Measurements from ENCODE around the gene RHO. TPM values are rescaled to one million over a fixed set of nuclear protein-coding genes. Genes with fewer than 3 reads are reported as not detected.

The RHO gene
- total RNA-seq, 1 experiment from 2014 or later, result not detected

DNA sequence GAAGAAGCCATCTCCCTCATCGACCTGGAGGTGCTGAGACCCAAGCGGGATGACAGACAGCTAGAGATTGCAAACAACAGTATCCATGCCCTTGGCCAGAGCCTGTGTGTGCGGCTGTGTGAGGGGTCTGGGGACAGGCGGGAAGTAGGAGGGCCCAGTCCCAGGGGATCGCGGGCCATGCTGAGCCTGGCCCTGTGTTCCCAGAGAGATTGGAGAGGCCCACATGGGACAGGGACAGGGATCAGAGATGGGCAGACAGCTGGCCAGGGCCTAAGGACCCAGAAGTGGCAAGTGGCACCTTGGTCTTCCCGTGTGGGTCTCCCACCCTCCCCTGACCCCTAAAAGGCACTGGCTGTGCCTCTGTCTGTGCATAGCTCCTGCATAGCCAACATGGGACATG, 10.9 kb upstream of the RHO start (continued):
- TF ChIP-seq, protein P1, sequence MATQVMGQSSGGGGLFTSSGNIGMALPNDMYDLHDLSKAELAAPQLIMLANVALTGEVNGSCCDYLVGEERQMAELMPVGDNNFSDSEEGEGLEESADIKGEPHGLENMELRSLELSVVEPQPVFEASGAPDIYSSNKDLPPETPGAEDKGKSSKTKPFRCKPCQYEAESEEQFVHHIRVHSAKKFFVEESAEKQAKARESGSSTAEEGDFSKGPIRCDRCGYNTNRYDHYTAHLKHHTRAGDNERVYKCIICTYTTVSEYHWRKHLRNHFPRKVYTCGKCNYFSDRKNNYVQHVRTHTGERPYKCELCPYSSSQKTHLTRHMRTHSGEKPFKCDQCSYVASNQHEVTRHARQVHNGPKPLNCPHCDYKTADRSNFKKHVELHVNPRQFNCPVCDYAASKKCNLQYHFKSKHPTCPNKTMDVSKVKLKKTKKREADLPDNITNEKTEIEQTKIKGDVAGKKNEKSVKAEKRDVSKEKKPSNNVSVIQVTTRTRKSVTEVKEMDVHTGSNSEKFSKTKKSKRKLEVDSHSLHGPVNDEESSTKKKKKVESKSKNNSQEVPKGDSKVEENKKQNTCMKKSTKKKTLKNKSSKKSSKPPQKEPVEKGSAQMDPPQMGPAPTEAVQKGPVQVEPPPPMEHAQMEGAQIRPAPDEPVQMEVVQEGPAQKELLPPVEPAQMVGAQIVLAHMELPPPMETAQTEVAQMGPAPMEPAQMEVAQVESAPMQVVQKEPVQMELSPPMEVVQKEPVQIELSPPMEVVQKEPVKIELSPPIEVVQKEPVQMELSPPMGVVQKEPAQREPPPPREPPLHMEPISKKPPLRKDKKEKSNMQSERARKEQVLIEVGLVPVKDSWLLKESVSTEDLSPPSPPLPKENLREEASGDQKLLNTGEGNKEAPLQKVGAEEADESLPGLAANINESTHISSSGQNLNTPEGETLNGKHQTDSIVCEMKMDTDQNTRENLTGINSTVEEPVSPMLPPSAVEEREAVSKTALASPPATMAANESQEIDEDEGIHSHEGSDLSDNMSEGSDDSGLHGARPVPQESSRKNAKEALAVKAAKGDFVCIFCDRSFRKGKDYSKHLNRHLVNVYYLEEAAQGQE (IDR thresholded peaks at IDR 0.05; ENCODE audit: low read depth), result no peak
- TF ChIP-seq JUND (IDR thresholded peaks at IDR 0.05) (no peak), SRF (IDR thresholded peaks at IDR 0.05; ENCODE audit: low read depth) (no peak), RAD21 (IDR thresholded peaks at IDR 0.05; ENCODE audit: low read depth) (no peak), CEBPB (IDR thresholded peaks at IDR 0.05; ENCODE audit: low read depth) (no peak)
- TF ChIP-seq, protein P2, sequence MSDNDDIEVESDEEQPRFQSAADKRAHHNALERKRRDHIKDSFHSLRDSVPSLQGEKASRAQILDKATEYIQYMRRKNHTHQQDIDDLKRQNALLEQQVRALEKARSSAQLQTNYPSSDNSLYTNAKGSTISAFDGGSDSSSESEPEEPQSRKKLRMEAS (IDR thresholded peaks at IDR 0.05), result no peak
- TF ChIP-seq, protein P3, sequence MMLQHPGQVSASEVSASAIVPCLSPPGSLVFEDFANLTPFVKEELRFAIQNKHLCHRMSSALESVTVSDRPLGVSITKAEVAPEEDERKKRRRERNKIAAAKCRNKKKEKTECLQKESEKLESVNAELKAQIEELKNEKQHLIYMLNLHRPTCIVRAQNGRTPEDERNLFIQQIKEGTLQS (IDR thresholded peaks at IDR 0.05), result no peak

DNA sequence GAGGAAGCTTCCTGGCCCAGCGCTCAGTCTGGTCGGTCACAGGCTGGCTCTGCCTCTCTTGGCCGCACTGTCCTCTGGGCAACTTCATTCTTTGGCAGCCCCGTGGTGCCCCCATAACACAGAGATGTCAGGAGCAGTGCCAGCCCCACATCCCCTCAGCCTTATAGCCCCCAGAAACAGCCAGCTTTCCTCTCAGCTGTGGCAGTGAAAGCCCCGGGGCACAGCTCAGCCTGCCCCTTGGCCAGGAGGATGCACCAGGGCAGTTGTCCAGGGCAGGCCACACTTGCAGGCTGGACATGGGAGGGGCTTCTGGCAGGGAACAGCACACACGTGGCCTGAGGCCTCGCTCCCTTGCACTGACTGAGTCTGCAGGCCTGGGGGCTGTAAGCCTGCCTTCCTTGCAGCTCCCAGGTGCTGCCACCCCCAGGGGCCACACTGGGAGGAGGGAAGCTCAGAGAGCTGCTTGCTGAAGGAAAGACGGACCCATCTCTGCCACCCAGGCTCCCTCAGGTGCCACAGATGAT, 10.3 kb upstream of the RHO start:
- no peak overlapping the region for H3K4me2 ChIP-seq (ENCODE audit: low read length)
- ChIA-PET CTCF (no interaction called here), POLR2A (no interaction called here), RAD21 (ENCODE audit: low non-redundant PET in 1 of 2, low total read pairs in 2 of 2, uncharacterized antibody in 2 of 2, unreplicated experiment in 2 of 2) (no interaction called here)
- no peaks in the 10 kb centered on the region for H3K79me2 ChIP-seq (ENCODE audit: insufficient read depth, low read length)
- no peak overlapping the region for H3K9ac ChIP-seq (ENCODE audit: low read length)
- no TSS peak for BruUV-seq (replicated peaks)
- H3K9me3 ChIP-seq (ENCODE audit: control insufficient read depth in 1 of 2, insufficient read depth in 1 of 2, low read depth in 1 of 2, low read length in 2 of 2), result no peaks in the 10 kb centered on the region
- DNase-seq (ENCODE audit: low read depth, low spot score), result no peak
- TF ChIP-seq YY1 (IDR thresholded peaks at IDR 0.05; ENCODE audit: extremely low read depth, insufficient replicate concordance, low read depth, low read length) (no peak), SP1 (IDR thresholded peaks at IDR 0.05; ENCODE audit: low read depth) (no peak), ELF1 (IDR thresholded peaks at IDR 0.05; ENCODE audit: borderline replicate concordance, low read depth) (no peak), FOSL1 (IDR thresholded peaks at IDR 0.05; ENCODE audit: low read depth) (no peak), EZH2phosphoT487 (IDR thresholded peaks at IDR 0.05; ENCODE audit: borderline replicate concordance) (no peak), EZH2 (IDR thresholded peaks at IDR 0.05) (no peak), CBX3 (IDR thresholded peaks at IDR 0.05; ENCODE audit: low read depth) (no peak), SIN3A (IDR thresholded peaks at IDR 0.05; ENCODE audit: low read depth) (no peak), ZFX (IDR thresholded peaks at IDR 0.05) (no peak), POLR2A (IDR thresholded peaks at IDR 0.05; ENCODE audit: borderline replicate concordance, extremely low read depth, insufficient read depth, insufficient read length) (no peak), ZNF274 (IDR thresholded peaks at IDR 0.05; ENCODE audit: low read depth, low read length) (no peak), EGR1 (IDR thresholded peaks at IDR 0.05; ENCODE audit: low read depth) (no peak), CEBPB (IDR thresholded peaks at IDR 0.05; ENCODE audit: low read depth) (no peak), POLR2AphosphoS5 (IDR thresholded peaks at IDR 0.05; ENCODE audit: low read depth, low read length) (no peak)
- TF ChIP-seq, protein P4, sequence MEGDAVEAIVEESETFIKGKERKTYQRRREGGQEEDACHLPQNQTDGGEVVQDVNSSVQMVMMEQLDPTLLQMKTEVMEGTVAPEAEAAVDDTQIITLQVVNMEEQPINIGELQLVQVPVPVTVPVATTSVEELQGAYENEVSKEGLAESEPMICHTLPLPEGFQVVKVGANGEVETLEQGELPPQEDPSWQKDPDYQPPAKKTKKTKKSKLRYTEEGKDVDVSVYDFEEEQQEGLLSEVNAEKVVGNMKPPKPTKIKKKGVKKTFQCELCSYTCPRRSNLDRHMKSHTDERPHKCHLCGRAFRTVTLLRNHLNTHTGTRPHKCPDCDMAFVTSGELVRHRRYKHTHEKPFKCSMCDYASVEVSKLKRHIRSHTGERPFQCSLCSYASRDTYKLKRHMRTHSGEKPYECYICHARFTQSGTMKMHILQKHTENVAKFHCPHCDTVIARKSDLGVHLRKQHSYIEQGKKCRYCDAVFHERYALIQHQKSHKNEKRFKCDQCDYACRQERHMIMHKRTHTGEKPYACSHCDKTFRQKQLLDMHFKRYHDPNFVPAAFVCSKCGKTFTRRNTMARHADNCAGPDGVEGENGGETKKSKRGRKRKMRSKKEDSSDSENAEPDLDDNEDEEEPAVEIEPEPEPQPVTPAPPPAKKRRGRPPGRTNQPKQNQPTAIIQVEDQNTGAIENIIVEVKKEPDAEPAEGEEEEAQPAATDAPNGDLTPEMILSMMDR (IDR thresholded peaks at IDR 0.05 in 2 of 3, conservative IDR thresholded peaks at IDR 0.05 in 1 of 3; ENCODE audit: borderline replicate concordance in 1 of 3, insufficient read depth in 1 of 3, low read depth in 2 of 3, low read length in 2 of 3), result no peak
- TF ChIP-seq, protein P2 (IDR thresholded peaks at IDR 0.05), result no peak
- H3K27me3 ChIP-seq (ENCODE audit: insufficient read depth, low read length), result no peaks in the 10 kb centered on the region
- no peak overlapping the region for H2AFZ ChIP-seq (ENCODE audit: low read depth, low read length, poor library complexity, severe bottlenecking)
- intact Hi-C loops (cut with micrococcal nuclease), result no loop called here
- no peaks in the 10 kb centered on the region for H3K36me3 ChIP-seq (ENCODE audit: control insufficient read depth in 1 of 2, insufficient read depth in 2 of 2, low read length in 2 of 2)
- no peak overlapping the region for H3K4me3 ChIP-seq (replicated peaks in 1 of 2; ENCODE audit: low read depth in 1 of 2, low read length in 2 of 2)
- H4K20me1 ChIP-seq (ENCODE audit: insufficient read depth), result no peaks in the 10 kb centered on the region
- no peak overlapping the region for H3K27ac ChIP-seq (ENCODE audit: low read depth, low read length)
- no peaks in the 10 kb centered on the region for H3K4me1 ChIP-seq (ENCODE audit: control insufficient read depth in 1 of 2, insufficient read depth in 2 of 2, low read length in 2 of 2)
- H3K9me2 ChIP-seq (ENCODE audit: insufficient read depth), result no peaks in the 10 kb centered on the region
- ATAC-seq, result no peak

Data from HCT116 (cell line).